AG04450 (cell line): ENCODE results near the gene FAM163B. TPM values are rescaled to one million over a fixed set of nuclear protein-coding genes. Genes with fewer than 3 reads are reported as not detected.

ENCODE experiments used
- CTCF ChIA-PET: fragments of 300-600, 350-600 bp; formaldehyde crosslinking; extraction: SDS; loops from one replicate; lab custom pipeline; 2022; ENCODE audit warnings: antibody characterized with exemption, inconsistent platforms; lab: Charles Lee
- POLR2A ChIA-PET: fragments of 350-600 bp; formaldehyde crosslinking; extraction: SDS; loops from one replicate; lab custom pipeline; 2021; ENCODE audit warnings: antibody characterized with exemption, inconsistent platforms; lab: Yijun Ruan, JAX
- DNase-seq: peaks from one replicate; pipeline ENCODE4 v3.0.0-alpha.2; 2011; ENCODE audit warnings: low read depth, low spot score
- H3K27ac ChIP-seq: one replicate; pipeline ENCODE4 v1.5.1; 2012; ENCODE audit warnings: low read depth, low read length, control low read depth
- H3K27me3 ChIP-seq: one replicate; pipeline ENCODE4 v1.6.0; 2012; ENCODE audit warnings: low read length; ENCODE audit not compliant: control insufficient read depth, insufficient read depth
- H3K4me3 ChIP-seq: 2 replicates; pipeline ENCODE4 v1.5.1; 2011; ENCODE audit warnings: mild to moderate bottlenecking, low read depth, low read length, control low read depth
- H3K9me3 ChIP-seq: 2 replicates; pipeline ENCODE4 v1.5.1; 2012; ENCODE audit warnings: low read length; ENCODE audit not compliant: control insufficient read depth, insufficient read depth
- polyA plus RNA-seq: library from polyadenylated mRNA; depleted of rRNA; stranded (reverse); fragments of >200 nt; gene quantifications from 2 replicates; pipeline ENCODE4 v1.2.3, GENCODE V29; 2011
- TF ChIP-seq, protein P1 (sequence below): IDR thresholded peaks from 2 replicates; pipeline ENCODE4 v1.5.1; 2011; ENCODE audit warnings: low read depth, low read length, control low read depth, inconsistent platforms

The FAM163B gene
- polyA plus RNA-seq, 1 experiment: not detected

DNA sequence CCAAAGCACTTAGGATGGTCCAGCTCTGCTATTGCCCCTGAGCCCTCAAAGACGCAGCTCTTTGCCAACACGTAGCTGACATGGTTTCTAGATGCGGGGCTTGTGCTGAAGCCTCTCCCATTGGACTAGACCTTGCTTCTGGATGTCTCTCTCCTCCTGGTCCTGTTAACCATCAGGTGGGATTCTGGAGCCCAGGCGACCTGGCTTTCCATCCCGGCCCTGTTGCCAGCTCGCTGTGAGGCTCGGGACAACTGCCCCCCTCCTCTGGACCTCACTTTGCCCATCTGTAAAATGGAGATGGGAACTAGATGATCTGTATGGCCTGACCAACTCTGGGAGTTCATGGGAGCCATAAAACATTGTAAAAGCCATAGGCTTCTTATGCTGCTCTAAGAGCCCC is 31.0 kb upstream of the FAM163B start:
- H3K27me3 ChIP-seq: peaks cover 37% of the 10 kb centered on the region
- ChIA-PET POLR2A (no interaction called here), CTCF (no interaction called here)
- no peak overlapping the region for H3K27ac ChIP-seq
- no peaks in the 10 kb centered on the region for H3K9me3 ChIP-seq
- TF ChIP-seq, protein P1, sequence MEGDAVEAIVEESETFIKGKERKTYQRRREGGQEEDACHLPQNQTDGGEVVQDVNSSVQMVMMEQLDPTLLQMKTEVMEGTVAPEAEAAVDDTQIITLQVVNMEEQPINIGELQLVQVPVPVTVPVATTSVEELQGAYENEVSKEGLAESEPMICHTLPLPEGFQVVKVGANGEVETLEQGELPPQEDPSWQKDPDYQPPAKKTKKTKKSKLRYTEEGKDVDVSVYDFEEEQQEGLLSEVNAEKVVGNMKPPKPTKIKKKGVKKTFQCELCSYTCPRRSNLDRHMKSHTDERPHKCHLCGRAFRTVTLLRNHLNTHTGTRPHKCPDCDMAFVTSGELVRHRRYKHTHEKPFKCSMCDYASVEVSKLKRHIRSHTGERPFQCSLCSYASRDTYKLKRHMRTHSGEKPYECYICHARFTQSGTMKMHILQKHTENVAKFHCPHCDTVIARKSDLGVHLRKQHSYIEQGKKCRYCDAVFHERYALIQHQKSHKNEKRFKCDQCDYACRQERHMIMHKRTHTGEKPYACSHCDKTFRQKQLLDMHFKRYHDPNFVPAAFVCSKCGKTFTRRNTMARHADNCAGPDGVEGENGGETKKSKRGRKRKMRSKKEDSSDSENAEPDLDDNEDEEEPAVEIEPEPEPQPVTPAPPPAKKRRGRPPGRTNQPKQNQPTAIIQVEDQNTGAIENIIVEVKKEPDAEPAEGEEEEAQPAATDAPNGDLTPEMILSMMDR: no peak
- no peak overlapping the region for H3K4me3 ChIP-seq
- DNase-seq: no peak

- no peaks in the 10 kb centered on the region for H3K9me3 ChIP-seq
- no peak overlapping the region for H3K4me3 ChIP-seq
- ChIA-PET CTCF (no interaction called here), POLR2A (no interaction called here)
- DNase-seq: no peak
- peaks cover 35% of the 10 kb centered on the region for H3K27me3 ChIP-seq
- H3K27ac ChIP-seq: no peak overlapping the region
- TF ChIP-seq, protein P1: no peak
Observed at GRCh38 chr9:133639613-133640012, 30.4 kb upstream of the FAM163B start.

DNA sequence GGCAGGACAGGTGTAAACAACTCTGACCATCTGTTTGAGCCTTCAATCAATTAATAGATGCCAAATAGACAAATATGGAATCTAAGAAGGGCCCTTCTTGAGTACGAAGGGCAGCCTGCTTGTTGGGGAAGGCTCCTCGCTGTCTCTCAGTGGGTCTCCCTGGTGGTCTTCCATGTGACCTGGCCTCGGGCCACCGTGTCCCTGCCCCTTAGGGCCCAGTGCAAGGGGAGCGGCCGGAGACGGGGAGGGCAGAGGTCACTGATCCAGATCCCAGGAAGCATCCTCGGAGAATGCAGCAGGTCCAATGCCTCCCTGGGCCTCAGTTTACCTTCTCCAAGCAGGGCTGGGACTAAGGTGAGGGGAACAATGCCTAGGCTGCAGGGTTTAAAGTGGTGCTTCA is 29.5 kb upstream of the FAM163B start:
- H3K4me3 ChIP-seq: no peak overlapping the region
- H3K27me3 ChIP-seq: peaks cover 42% of the 10 kb centered on the region
- no peaks in the 10 kb centered on the region for H3K9me3 ChIP-seq
- no peak overlapping the region for H3K27ac ChIP-seq
- POLR2A ChIA-PET: no interaction called here
- CTCF ChIA-PET: no interaction called here
- DNase-seq: no peak
- TF ChIP-seq, protein P1: no peak

DNA sequence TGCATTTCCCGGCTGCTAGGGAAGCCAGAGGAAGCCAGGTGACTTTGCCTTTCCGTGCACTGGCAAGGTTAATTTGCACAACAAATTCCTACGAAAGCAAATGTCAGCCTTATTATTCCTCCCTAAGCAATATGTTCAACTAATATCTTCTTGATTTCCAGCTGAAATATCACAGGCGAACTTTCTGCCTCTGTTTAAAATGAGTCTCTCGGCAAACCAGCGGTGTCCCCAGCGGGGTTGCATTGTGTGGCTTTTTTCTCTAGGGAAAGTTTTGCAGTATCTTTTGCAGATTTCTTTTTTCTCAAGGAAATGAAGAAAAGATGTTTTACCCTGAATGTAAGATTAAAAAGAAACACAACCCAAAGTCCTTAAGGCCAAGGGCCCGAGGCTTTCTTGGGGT is 28.9 kb upstream of the FAM163B start:
- Histone ChIP-seq H3K4me3 (no peak overlapping the region), H3K9me3 (no peaks in the 10 kb centered on the region), H3K27ac (no peak overlapping the region), H3K27me3 (peaks cover 42% of the 10 kb centered on the region)
- TF ChIP-seq, protein P1: no peak
- CTCF ChIA-PET: no interaction called here
- DNase-seq: no peak
- POLR2A ChIA-PET: no interaction called here

GRCh38 chr9:133637451-133638055 is 28.4 kb upstream of the FAM163B start:
- CTCF ChIA-PET: no interaction called here
- POLR2A ChIA-PET: no interaction called here
- H3K27me3 ChIP-seq: peaks cover 42% of the 10 kb centered on the region
- H3K4me3 ChIP-seq: no peak overlapping the region
- H3K27ac ChIP-seq: no peak overlapping the region
- H3K9me3 ChIP-seq: no peaks in the 10 kb centered on the region
- TF ChIP-seq, protein P1: no peak
- no peak for DNase-seq
